HCT116 (cell line): ENCODE results near the gene SAMD14. TPM values are rescaled to one million over a fixed set of nuclear protein-coding genes. Genes with fewer than 3 reads are reported as not detected.

Experiments
- ATAC-seq: fragments of 200-7000 bp; cut with Tn5 transposase; 2 replicates; pipeline ENCODE4 v1.9.1; 2020; ENCODE audit warnings: mild to moderate bottlenecking, moderate library complexity
- BruUV-seq: library from RNA; stranded (reverse); fragments of 400-500 nt; replicated peaks from 2 replicates; lab custom pipeline; 2021; lab: Mats Ljungman, UMichigan
- CTCF ChIA-PET: fragments of 300-600 bp; sonication (Branson Sonifier 250); formaldehyde crosslinking; loops from one replicate; lab custom pipeline; 2021; ENCODE audit warnings: antibody characterized with exemption; lab: Charles Lee
- POLR2A ChIA-PET: fragments of 300-600, 350-600 bp; sonication (Branson Sonifier 250); formaldehyde crosslinking; loops from one replicate; lab custom pipeline; 2021; ENCODE audit warnings: antibody characterized with exemption; lab: Charles Lee
- RAD21 ChIA-PET, 2 experiments: fragments of 300-600 bp; sonication (Branson Sonifier 250); formaldehyde crosslinking; loops; one replicate each; lab custom pipeline; 2023; ENCODE audit warnings: low total read pairs in 2 of 2; ENCODE audit not compliant: uncharacterized antibody in 2 of 2, unreplicated experiment in 2 of 2, low non-redundant PET in 1 of 2; lab: Charles Lee
- DNase-seq: peaks from one replicate; pipeline ENCODE4 v3.0.0-alpha.2; 2010; ENCODE audit warnings: low read depth, low spot score
- H2AFZ ChIP-seq: fragments of 200-600 bp; shearing (Covaris generic), sonication (generic); 2 replicates; pipeline ENCODE4 v1.6.1; 2017; ENCODE audit warnings: low read depth, mixed run types, mixed read lengths, antibody characterized with exemption, low read length; ENCODE audit not compliant: poor library complexity, severe bottlenecking
- H3K27ac ChIP-seq: 2 replicates; pipeline ENCODE4 v1.5.1; 2012; ENCODE audit warnings: low read depth, low read length
- H3K27me3 ChIP-seq: fragments of 200-600 bp; sonication (generic); 2 replicates; pipeline ENCODE4 v1.6.1; 2016; ENCODE audit warnings: mixed run types, low read length, mixed read lengths; ENCODE audit not compliant: insufficient read depth
- H3K36me3 ChIP-seq, 2 experiments: fragments of 200-500 bp in 1 of 2; fragments of 200-600 bp in 1 of 2; sonication (Bioruptor generic) in 1 of 2; sonication (generic) in 1 of 2; 2 replicates each; pipeline versions ENCODE4 v1.5.1 to v1.6.1; 2014 to 2016; ENCODE audit warnings: low read length in 2 of 2, inconsistent platforms in 1 of 2, mixed read lengths in 1 of 2, mixed run types in 1 of 2; ENCODE audit not compliant: insufficient read depth in 2 of 2, control insufficient read depth in 1 of 2
- H3K4me1 ChIP-seq, 2 experiments: fragments of 200-600 bp in 1 of 2; sonication (generic) in 1 of 2; 2 replicates each; pipeline versions ENCODE4 v1.5.1 to v1.6.1; 2012 to 2017; ENCODE audit warnings: low read length in 2 of 2, inconsistent platforms in 1 of 2, mild to moderate bottlenecking in 1 of 2, mixed read lengths in 1 of 2, mixed run types in 1 of 2, moderate library complexity in 1 of 2; ENCODE audit not compliant: insufficient read depth in 2 of 2, control insufficient read depth in 1 of 2
- H3K4me2 ChIP-seq: fragments of 200-600 bp; sonication (generic); 2 replicates; pipeline ENCODE4 v1.6.1; 2017; ENCODE audit warnings: mixed run types, low read length, mixed read lengths
- H3K4me3 ChIP-seq, 2 experiments: fragments of 200-600 bp in 1 of 2; sonication (generic) in 1 of 2; replicated peaks in 1 of 2; 2 replicates each; pipeline ENCODE4 v1.5.1; 2011 to 2016; ENCODE audit warnings: low read length in 2 of 2, control low read depth in 1 of 2, low read depth in 1 of 2, mild to moderate bottlenecking in 1 of 2, mixed read lengths in 1 of 2, mixed run types in 1 of 2
- H3K79me2 ChIP-seq: fragments of 200-600 bp; sonication (generic); 2 replicates; pipeline ENCODE4 v1.6.1; 2017; ENCODE audit warnings: mild to moderate bottlenecking, mixed run types, low read length, moderate library complexity, mixed read lengths; ENCODE audit not compliant: insufficient read depth
- H3K9ac ChIP-seq: fragments of 200-600 bp; sonication (generic); 2 replicates; pipeline ENCODE4 v1.6.1; 2016; ENCODE audit warnings: low read length, mixed read lengths
- H3K9me2 ChIP-seq: fragments of 200-600 bp; sonication (generic), shearing (Covaris generic); 2 replicates; pipeline ENCODE4 v1.6.1; 2017; ENCODE audit warnings: mixed run types, mild to moderate bottlenecking, moderate library complexity; ENCODE audit not compliant: insufficient read depth
- H3K9me3 ChIP-seq, 2 experiments: fragments of 200-500 bp in 1 of 2; fragments of 200-600 bp in 1 of 2; sonication (Bioruptor generic) in 1 of 2; sonication (generic) in 1 of 2; 2 replicates each; pipeline ENCODE4 v1.6.1; 2014 to 2017; ENCODE audit warnings: low read length in 2 of 2, mixed read lengths in 2 of 2, inconsistent platforms in 1 of 2, low read depth in 1 of 2, mild to moderate bottlenecking in 1 of 2, mixed run types in 1 of 2, moderate library complexity in 1 of 2; ENCODE audit not compliant: control insufficient read depth in 1 of 2, insufficient read depth in 1 of 2
- H4K20me1 ChIP-seq: fragments of 200-600 bp; sonication (generic), shearing (Covaris generic); 2 replicates; pipeline ENCODE4 v1.6.1; 2017; ENCODE audit warnings: mixed run types, mild to moderate bottlenecking, moderate library complexity; ENCODE audit not compliant: insufficient read depth
- ATF3 ChIP-seq: IDR thresholded peaks from 2 replicates; pipeline ENCODE4 v1.6.1; 2012
- CEBPB ChIP-seq: IDR thresholded peaks from 2 replicates; pipeline ENCODE4 v1.6.1; 2012; ENCODE audit warnings: low read depth
- CTCF ChIP-seq, 3 experiments: fragments of 200-600 bp in 1 of 3; sonication (generic) in 1 of 3; IDR thresholded peaks in 2 of 3; conservative IDR thresholded peaks in 1 of 3; 2 replicates each; pipeline ENCODE4 v1.5.1; 2012 to 2017; ENCODE audit warnings: low read depth in 2 of 3, low read length in 2 of 3, antibody characterized with exemption in 1 of 3, borderline replicate concordance in 1 of 3, control low read depth in 1 of 3, mild to moderate bottlenecking in 1 of 3, mixed read lengths in 1 of 3, mixed run types in 1 of 3, moderate library complexity in 1 of 3; ENCODE audit not compliant: insufficient read depth in 1 of 3
- EGR1 ChIP-seq: IDR thresholded peaks from 2 replicates; pipeline ENCODE4 v1.6.1; 2012; ENCODE audit warnings: low read depth
- FOSL1 ChIP-seq: IDR thresholded peaks from 2 replicates; pipeline ENCODE4 v1.6.1; 2012; ENCODE audit warnings: low read depth
- SIN3A ChIP-seq: IDR thresholded peaks from 2 replicates; pipeline ENCODE4 v1.6.1; 2012; ENCODE audit warnings: low read depth
- SP1 ChIP-seq: IDR thresholded peaks from 2 replicates; pipeline ENCODE4 v1.6.1; 2012; ENCODE audit warnings: low read depth
- TCF7L2 ChIP-seq: IDR thresholded peaks from 2 replicates; pipeline ENCODE4 v1.7.0; 2011; ENCODE audit warnings: borderline replicate concordance, inconsistent platforms; ENCODE audit not compliant: insufficient read depth, insufficient read length; ENCODE audit errors: extremely low read depth
- ZBTB33 ChIP-seq: IDR thresholded peaks from 2 replicates; pipeline ENCODE4 v1.6.1; 2011; ENCODE audit warnings: mild to moderate bottlenecking, low read length, moderate library complexity; ENCODE audit not compliant: insufficient replicate concordance; ENCODE audit errors: extremely low read depth
- ZNF274 ChIP-seq: fragments of 200-500 bp; sonication (Bioruptor generic); IDR thresholded peaks from 2 replicates; pipeline ENCODE4 v1.6.1; 2014; ENCODE audit warnings: mild to moderate bottlenecking, low read depth, low read length, inconsistent platforms
- intact Hi-C: fragments of 100-400 bp; cut with micrococcal nuclease; formaldehyde crosslinking; loops from 2 replicates; pipeline ENCODE4 v1.10.0; 2022
- total RNA-seq: library from RNA; stranded (reverse); gene quantifications from one replicate; pipeline ENCODE4 v1.2.1, GENCODE V29; 2021; ENCODE audit not compliant: unreplicated experiment

The SAMD14 gene
- total RNA-seq, 1 experiment from 2014 or later, result 1.5 TPM

GRCh38 chr17:50137042-50137441, 7.1 kb upstream of the SAMD14 start:
- Histone ChIP-seq H3K9me2 (no peaks in the 10 kb centered on the region), H3K79me2 (peaks cover 25% of the 10 kb centered on the region; the same call in 1 of the 2 replicates), H3K4me2 (no peak overlapping the region), H3K9me3 (no peaks in the 10 kb centered on the region), H2AFZ (no peak overlapping the region), H3K36me3 (peaks cover 69 to 78% of the 10 kb centered on the region in 2 experiments), H3K9ac (no peak overlapping the region), H4K20me1 (peaks cover 4% of the 10 kb centered on the region; the same call in 1 of the 2 replicates), H3K4me1 (peaks cover 12 to 34% of the 10 kb centered on the region in 2 experiments), H3K4me3 (no peak overlapping the region), H3K27ac (no peak overlapping the region), H3K27me3 (no peaks in the 10 kb centered on the region)
- no TSS peak for BruUV-seq
- ATAC-seq (no peak), DNase-seq (no peak)
- RAD21 ChIA-PET, result no interaction called here
- intact Hi-C loops, result no loop called here
- CTCF ChIA-PET, result interaction anchor here (1.2 to 1.4 kb wide), 3 partner anchors 9 to 15 kb away, joined by 4 to 5 read pairs (median 4); no protein-coding TSS in a partner anchor
- no peak for TF ChIP-seq ZBTB33
- no peak for TF ChIP-seq ATF3
- no peak for TF ChIP-seq SIN3A
- TF ChIP-seq SP1, result no peak
- TF ChIP-seq TCF7L2, result no peak
- no peak for TF ChIP-seq ZNF274
- no peak for TF ChIP-seq FOSL1
- TF ChIP-seq CEBPB, result no peak
- TF ChIP-seq CTCF (IDR thresholded peaks at IDR 0.05 in 2 of 3, conservative IDR thresholded peaks at IDR 0.05 in 1 of 3; ENCODE audit: borderline replicate concordance in 1 of 3, insufficient read depth in 1 of 3, low read depth in 2 of 3, low read length in 2 of 3), result no peak
- no peak for TF ChIP-seq EGR1
- POLR2A ChIA-PET, result interaction anchor here (0.6 kb wide), 1 partner anchor 15 kb away, joined by 3 read pairs; no protein-coding TSS in a partner anchor
